Renal cortical epithelial cell (primary cell): Measurements from ENCODE around the gene GORAB. TPM values are rescaled to one million over a fixed set of nuclear protein-coding genes. Genes with fewer than 3 reads are reported as not detected.

Source experiments
- DNase-seq: peaks from one replicate; pipeline ENCODE4 v3.0.0-alpha.2; 2011; ENCODE audit warnings: low read depth
- total RNA-seq: library from RNA; depleted of rRNA; stranded (reverse); fragments of >200 nt; gene quantifications from 2 replicates; pipeline ENCODE4 v1.2.3, GENCODE V29; 2014

The GORAB gene
- total RNA-seq, 1 donor from 2014 or later: 16.3 TPM

DNA sequence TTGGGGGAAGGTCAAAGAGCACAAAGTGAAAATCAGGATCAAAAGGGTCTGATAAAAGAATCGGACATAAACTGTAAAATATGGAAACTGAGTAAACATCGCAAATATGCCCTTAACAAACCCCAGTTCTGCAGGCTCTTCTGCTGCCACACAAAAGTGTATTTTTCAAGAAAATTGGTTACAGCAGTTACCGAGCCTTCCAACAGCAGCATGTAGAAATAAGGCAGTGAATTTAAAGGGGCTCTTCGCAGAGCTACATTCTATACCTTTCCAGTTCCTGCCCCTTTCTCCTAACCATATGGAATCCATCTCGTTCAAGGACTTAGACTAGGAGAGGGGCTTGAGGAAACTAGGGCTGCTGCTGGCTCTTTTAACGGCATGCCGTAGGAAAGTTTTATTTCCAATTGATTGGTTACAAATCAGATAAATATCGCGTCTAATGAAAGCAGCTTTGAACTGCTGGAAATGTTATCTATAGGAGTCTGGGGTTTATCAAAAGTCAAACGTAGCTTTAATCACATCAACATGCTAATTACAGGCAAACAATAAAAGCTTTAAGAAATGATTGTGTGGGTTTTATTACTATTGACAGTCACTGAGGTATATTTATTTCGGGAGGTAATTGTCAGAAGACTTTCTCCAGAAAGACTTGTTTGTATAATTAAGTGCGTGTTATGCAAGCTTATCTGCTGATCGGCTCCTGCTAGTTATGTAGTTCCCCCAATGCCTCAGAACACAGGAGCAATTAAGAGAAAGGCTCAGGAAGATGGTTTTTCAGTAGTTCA is 59.1 kb downstream of the GORAB start:
- DNase-seq: no peak

DNA sequence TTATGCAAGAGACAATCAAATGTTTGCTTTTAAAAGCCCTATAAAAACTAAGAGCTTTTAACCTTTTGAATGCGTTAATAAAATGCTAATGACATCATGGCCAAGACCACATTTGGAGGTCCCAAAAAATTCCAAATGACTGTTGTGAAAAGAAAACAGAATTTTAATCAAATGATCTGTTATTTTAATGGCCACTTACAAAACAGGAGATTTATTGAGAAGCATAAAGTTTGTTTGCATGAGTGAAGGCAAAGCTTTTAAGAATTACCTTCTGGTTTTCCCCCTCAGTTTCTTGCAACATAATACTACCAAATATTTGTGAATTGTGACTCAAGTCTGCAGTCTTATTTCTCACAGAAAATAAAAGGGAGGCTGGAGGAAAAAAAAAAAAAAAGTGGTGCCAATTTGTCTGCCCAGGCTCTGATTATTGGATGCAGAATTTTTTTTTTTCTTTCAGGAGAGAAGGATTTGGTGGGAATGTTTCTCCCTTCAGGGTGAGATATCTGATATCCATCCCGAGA is 60.7 kb downstream of the GORAB start:
- peak; percentile 7 for DNase-seq

DNA sequence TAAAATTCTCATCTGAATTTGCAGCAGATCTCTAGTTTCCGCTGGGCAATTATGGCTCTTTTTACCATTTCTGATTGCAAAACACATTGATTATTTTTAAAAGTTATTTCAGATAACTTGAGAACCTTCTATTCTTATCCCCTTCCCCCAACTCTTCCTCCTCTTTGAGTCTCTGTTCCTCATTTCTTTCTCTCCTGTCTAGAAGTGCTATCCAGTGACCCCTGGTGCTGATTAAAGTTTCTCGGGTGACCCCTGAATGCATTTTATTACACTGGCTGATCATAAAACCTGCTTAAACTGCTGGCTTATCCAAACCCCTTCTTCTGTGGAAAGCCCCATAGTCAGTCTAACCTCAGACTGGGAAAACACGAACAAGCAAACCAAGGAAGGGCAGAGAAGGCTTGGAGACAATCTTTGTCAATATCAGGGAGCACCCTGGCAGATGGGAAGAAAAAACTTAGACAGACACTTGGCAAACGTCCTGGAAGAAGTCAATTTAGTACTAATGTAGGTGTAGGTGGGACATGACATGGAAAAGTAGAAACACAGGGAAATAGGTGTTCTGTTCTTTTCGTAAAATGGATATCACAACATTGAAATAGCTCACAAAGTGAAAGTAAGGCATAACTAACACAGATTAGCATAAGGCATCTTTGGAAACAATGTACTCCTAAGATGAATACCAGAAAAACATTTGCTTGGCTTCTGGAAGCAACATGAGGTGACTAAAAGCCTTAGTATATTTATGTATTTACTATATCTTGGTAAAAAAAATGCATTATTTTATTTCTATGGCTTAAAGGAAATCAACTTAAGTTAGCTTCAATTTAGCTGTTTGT is 61.4 kb downstream of the GORAB start:
- DNase-seq: no peak

DNA sequence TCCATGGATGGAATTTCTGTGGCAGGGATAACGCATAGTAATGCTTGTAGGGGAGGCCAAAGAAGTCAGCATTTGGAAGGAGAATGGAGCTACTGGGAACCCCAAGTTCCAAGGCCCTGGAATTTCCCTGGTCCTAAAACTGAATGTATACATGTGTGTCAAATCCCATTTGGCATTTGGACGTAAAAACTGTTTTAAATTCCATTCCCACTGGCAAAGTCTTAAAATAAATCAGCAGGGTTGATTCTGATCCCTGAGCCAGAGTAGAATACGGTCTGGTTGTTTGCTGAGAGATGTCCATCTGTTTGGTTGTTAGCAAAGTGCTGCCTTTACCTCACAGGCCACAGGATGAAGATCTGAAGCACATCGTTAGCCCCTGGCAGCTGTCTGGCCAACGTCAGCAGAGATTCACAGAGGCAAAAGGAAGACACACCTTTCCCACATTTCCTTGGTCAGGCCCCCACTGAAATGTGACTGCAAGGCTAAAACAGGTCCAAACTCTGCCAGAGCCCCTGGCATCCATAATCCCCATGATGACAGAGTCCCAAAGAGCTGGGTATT is 62.2 kb downstream of the GORAB start:
- no peak for DNase-seq

DNA sequence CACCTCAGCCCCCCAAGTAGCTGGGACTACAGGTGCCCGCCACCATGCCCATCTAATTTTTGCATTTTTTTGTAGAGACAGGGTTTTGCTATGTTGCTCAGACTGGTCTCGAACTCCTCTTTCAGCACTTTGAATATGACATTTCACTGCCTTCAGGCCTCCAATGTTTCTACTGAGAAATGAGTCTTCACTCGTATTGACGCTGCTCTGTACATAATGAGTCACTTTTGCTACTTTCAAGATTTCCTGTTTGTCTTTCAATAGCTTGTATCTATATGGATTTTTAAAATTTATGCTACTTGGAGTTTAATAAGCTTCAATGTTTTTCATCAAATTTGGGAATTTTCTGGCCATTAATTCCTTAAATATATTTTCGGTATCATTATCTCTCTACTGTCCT is 64.7 kb downstream of the GORAB start:
- no peak for DNase-seq

DNA sequence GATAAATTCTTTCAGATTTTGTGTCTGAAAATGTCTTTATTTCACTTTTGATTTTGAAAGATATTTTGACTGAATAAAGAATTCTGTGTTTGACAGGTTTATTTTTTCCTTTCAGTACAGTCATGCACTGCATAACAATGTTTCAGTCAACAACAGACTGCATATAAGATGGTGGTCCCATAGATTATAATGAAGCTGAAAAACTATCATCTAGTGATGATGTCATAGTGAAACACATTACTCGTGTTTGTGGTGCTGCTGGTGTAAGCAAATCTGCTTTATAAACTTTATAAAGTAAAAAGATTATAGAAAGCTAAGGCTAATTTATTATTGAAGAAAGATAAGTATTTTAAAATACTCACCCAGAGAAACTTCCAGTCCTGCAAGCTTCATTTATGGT is 66.7 kb downstream of the GORAB start:
- no peak for DNase-seq

DNA sequence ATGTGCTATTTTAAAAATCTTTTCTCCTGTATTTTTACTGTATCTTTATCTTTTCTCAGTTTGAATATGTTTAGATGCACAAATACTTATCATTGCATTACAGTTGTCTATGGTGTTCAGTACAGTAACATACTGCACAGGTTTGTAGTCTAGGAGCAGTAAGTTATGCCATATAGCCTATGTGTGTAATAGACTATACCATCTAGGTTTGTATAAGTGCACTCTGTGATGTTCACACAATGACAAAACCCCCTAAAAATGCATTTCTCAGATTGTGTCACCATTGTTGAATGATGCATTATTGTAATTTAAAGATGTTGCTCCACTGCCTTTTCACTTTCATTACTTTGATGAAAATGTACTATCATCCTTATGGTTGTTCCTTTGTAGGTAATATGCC is 67.1 kb downstream of the GORAB start:
- DNase-seq: no peak

DNA sequence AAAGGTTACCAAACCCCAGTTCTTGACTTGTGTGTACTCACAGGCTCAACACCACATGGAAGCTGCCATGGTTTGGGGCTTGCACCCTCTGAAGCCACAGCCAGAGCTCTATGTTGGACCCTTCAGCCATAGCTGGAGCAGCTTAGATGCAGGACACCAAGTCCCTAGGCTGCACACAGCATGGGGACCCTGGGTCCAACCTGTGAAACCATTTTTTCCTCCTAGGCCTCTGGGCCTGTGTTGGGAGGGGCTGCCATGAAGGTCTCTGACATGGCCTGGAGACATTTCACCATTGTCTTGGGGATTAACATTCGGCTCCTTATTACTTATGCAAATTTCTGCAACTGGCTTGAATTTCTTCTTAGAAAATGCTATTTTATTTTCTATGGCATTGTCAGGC is 69.9 kb downstream of the GORAB start:
- no peak for DNase-seq

Other genes starting within 250 kb of the GORAB start
- not detected in 2 replicates for gene PRRX1, start 132.0 kb downstream of the GORAB start, total RNA-seq